NCI-H2227 treated with DMSO at 0.1 percent for 48 hours (cell line): ENCODE measurements around the gene F12.
A peak's percentile ranks its signal among the peaks of the same experiment; 100 is the strongest.

ENCODE experiments used
- DNase-seq: peaks from one replicate; lab custom pipeline; 2025; lab: John Stamatoyannopoulos, UW

F12 gene

DNA sequence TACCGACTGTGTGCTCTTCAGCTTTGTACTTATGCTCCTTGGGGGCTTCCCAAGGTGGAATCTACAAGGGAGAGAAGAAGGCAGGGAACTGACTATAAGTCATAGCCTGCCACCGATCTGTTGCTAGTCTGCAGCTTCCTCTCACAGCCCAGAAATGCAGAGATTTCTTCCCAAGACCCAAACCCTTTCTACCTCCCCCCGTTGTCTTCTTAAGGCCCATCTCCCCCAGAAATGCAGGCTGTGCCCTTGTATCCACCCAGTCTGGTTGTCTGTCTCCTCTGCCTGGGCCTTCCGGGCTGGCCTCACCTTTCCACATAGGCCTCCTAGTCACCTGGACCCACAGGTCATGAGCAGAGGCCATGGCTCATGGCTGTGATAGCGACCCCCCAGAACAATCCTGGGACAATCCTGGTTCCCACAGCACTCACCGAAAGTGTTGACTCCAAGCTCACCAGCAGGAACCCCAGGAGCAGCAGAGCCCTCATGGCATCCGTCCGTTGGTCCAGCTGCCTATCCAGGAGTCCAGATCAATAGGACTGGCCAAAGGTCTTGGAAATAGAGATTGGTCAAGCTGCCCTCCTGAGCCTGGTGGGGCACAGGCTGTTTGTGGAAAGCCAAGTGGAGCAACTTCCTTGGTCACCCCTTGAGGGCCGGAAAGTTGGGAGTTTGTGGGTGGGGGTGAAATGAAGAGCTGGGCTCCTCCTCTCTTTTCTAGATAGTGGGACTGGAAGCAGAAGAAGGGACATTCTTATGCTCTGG is at the start of gene F12:
Gene F12, minus strand, starts transcription at position 522 of the 759 bp plus-strand sequence. Its CDS starts 37 bp downstream, at position 485.
- no peak for DNase-seq

DNA sequence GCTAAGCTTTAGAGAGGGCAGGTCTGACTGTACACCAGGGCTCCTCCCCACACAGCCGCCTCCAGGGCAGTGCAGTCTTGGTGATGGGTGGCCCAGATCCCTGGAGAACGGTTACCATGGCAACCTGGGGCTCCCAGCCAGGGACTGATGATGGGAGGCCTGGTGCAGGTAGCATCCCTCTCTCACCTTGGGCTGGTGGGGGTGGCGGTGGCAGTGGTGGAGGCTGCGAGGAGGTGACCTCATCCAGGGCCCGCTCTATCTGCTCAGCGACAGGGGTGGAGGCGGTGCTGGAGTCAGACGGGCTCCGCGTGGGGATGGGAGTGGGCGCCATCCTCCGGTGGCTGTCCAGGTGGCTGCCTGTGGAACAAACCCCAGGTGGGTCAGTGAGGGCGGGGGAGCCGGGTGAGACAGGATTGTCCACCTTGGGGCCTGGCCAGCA is 49.6 kb upstream of the F12 start:
- peak; percentile 8 for DNase-seq

- no peak for DNase-seq
These were observed 48.7 kb upstream of the F12 start for GRCh38 chr5:177457852-177458681.

DNA sequence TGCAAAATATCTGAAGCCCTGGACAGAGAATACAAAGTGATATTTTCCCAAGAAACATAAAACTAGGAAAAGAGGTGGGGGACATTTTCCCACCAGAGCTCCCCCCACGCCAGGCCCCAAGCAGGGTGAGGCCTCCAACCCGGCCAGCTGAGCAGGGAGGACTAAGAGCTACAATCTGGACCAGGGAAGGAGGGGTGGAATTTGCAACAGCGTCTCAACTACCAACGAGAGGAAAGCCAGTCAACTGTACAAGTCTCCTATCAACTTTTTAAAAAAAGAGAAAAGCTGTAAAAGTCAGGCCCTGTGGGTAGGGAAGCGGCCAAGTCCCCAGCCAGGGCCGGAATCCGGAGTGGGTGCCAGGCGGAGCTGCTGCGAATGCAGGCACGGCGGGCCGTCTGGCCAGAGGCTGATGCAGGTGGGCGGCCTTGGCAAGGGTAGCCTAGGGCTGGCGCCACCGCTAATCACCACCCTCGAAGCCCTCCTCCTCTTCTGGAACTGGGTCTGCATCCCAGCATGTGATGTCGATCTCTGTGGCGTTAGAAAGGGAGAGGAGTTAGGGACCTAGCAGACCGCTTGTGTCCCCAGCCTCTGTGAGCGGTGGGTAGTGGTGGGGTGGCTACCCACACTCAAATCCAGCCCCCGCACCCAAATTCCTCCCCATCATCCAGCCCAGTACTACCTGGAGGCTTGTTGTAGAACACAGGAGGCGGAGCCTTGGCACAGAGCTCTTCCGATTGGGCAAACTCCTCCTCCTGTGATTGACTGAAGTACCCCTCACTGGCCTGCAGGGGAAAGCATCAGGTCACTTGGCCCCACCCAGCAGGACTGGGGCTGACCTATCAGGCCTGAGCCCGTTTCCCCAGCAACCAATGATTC is 47.9 kb upstream of the F12 start:
- peak; percentile 88 for DNase-seq

GRCh38 chr5:177456591-177456964 is 47.2 kb upstream of the F12 start:
- DNase-seq, result no peak

DNA sequence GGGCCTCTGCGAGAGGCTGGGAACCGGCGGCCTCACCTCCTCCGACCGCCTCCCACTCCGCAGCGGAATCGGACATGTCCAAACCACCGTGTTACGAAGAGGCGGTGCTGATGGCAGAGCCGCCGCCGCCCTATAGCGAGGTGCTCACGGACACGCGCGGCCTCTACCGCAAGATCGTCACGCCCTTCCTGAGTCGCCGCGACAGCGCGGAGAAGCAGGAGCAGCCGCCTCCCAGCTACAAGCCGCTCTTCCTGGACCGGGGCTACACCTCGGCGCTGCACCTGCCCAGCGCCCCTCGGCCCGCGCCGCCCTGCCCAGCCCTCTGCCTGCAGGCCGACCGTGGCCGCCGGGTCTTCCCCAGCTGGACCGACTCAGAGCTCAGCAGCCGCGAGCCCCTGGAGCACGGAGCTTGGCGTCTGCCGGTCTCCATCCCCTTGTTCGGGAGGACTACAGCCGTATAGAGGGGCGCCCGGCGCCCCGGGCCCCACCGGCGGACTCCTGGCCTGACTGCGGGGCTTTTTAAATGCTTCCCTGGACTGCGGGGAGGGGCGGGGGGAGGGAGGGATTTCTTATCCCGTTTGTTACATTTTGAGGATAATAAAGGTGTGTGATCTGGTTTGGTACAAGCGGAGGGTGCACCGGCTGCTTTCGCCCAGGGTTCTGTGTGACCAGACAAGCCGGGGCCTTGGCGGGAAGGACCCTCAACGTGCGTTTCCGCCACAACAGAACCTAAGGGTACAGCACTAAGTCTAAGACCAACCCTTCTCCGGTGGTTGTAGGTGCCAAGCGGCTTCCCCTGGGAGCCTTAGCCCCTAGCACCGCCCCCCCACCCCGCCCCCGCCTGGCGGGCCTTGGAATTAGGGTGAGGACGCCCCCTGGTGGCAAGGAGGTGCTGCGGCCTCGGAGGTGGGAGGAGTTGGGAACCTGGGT is 46.6 kb upstream of the F12 start:
- DNase-seq, result peak; percentile 28

DNA sequence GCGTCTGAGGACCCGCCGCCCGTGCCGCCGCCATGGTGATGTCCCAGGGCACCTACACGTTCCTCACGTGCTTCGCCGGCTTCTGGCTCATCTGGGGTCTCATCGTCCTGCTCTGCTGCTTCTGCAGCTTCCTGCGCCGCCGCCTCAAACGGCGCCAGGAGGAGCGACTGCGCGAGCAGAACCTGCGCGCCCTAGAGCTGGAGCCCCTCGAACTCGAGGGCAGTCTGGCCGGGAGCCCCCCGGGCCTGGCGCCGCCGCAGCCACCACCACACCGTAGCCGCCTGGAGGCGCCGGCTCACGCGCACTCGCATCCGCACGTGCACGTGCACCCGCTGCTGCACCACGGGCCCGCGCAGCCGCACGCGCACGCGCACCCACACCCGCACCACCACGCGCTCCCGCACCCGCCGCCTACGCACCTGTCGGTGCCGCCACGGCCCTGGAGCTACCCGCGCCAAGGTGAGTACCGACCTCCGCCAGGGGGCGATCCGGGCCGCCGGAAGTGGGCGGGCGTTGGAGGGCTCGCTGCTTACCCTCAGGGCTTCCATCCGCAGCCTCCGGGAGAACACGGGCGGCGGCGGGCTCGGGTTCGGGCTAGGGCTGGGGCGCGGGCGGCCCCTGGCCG is 45.8 kb upstream of the F12 start:
- peak; percentile 53 for DNase-seq

DNA sequence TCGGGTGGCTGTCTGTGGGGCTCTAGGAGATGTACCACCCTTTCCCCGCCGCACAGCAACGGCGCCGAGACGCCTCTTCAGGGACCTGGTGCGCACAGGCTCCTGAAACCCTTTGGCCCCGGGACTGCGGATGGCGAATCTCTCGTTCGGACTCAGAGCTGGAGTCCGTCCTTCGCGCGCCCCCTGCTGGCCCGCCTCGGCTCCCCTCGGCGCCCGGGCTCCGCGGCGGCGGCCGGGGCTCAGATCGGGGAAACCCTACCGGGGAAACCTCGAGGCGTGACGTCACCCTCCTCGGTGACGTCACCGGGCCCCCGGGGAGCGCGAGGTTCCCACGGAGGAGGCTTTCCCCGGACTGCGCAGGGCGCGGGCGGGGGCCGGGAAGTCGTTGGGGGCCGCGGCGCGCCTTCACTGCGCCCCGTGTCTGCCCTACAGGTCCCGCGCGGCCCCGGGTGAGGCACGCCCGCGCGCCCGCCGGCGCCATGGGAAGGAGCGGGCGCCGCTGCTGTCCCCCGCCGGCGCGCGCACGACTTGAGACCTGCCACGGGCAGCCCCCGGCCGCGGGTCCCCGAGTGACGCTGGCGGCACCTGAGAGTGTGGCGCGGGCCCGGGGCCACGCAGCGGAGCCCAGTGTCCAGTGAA is 45.2 kb upstream of the F12 start:
- peak; percentile 68 for DNase-seq

DNA sequence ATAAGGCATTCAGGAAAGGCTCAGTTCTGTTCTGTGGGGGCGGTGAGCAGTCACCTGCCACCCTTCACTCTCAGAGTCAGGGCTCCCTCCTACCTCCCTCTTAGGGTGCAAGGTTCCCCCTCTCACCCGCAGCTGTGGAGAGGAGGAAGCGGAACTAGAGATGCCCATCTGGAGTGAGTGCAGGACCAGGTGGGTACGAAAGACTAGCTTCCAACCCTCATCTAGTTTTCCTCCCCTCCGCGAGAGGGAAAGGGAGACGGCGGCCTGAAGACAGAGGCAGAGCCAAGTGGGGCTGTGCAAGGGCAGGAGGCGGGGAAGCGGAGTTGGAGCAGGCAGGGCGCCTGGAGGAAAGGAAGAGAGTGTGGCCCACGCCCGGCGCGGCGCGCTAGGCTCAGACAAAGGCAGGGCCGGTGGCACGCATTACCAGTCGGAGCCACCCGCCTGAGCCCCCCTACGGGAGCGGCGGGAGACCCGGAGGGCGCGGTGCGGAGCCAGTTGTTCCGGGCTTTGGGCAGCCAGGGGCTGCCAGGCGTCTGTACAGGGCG is 44.6 kb upstream of the F12 start:
- peak; percentile 63 for DNase-seq

DNA sequence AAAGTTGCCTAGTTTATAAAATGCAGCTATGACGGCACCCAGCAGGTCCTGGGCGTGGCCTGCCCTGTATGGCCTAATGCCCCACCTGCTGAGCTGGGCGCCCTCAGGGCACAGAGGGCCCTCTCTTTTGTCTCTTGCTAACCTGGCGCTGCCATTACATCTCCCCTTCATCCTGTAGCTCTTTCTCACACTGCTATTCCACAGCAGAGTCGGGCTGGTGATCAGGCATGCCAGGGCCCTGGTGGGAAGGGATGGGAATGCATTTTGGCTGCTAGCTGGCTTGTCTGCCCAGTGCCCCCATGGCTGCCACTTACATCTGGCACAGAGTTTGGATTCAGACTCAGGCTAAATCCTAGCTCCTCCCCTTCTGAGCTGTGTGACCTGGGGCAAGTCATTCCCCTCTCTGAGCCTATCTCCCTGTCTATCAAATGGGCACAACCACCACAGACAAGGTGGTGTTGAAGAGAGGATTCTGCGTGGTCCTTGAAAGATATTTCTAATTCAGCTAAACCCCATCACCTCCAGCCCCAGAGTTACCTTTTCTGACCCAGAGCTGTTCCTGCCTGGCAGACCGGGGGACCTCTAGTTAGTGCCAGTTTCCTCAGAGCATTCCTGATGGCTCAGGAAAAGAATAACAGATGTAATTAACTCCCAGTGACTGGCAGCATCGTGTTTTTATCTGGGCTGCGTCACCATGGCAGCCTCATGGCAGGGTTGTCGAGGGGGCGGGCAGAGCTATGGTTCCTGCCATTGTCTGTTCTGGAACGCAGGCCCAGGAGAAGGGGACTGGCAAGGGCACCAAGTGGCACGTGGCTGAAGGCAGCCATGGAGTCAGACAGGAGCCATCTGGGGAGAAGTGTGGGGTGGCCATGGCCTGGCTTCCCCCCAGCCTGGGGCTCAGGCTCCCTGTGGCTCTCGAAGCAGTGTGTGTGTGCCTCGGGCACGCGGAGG is 43.6 kb upstream of the F12 start:
- DNase-seq, result no peak

GRCh38 chr5:177450667-177451424 is 41.5 kb upstream of the F12 start:
- no peak for DNase-seq

GRCh38 chr5:177449140-177450061 is 40.0 kb upstream of the F12 start:
- no peak for DNase-seq

DNA sequence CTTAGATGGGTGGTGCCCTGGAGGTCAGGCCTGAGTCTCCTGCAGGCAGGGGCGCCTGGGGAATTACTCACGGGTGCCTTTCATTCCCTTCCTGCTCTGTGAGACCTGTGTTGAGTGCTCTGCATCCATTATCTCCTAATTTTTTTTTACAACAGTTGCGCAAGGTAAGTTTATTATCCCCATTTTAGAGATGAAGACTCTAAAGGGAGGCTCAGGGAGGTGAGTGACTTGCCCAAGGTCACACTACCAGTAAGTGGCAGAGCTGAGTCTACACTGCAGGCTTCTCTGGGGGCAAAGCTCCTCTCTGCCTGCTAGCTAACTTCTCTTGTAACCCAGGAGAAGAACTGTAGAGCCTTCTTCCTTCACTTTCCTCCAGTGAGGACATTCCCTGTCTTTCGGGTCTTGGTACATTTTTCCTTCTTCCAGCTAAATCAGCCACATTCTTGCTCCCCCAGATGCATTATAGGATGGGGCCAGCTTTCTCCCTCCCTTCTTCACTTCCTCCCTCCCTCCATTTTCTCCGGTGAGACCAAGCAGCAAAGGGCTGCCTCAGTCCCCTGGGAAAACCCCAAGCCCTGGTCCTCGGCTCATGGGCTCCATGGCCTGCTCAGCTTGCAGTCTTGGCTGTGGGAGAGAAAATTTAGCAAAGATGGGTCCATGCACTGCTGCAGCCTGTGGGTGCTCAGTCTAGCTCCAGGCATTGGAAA is 39.0 kb upstream of the F12 start:
- DNase-seq, result no peak

GRCh38 chr5:177447611-177448243 is 38.4 kb upstream of the F12 start:
- DNase-seq, result no peak

DNA sequence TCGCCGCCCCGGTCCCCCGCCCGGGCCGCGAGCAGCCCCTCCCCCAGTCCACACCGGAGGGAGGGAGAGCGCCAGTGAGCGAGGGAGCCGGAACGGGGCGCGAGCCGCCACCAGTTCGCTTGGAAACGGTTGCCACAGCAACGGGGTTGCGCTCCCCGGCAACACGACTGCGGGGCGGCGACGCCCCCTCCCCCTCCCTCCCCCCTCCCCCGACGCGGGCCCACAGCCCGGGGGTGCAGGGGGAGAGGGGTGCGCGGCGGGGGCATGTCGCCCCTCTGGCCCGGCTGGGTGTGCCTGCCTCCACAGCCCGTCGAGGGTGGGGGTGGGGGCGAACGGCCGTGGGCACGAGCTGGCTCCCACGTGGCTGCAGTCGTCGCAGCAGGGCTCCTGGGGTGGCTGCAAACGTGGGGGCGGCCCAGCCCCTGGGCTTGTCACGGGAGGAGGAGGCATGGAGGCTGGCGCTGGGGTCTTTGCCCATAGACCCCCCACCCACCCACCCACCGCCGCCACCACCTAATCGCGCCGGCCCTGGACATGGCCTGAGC is 37.8 kb upstream of the F12 start:
- peak; percentile 25 for DNase-seq
